Endothelial cell of umbilical vein (primary cell): Measurements from ENCODE around the gene PLEKHG7.

Experiments used
- EZH2 ChIP-seq: IDR thresholded peaks from 2 replicates; pipeline ENCODE4 v1.6.1; 2012; ENCODE audit warnings: borderline replicate concordance, low read depth, mild to moderate bottlenecking, moderate library complexity, low read length, inconsistent platforms; ENCODE audit not compliant: severe bottlenecking
- JUN ChIP-seq: IDR thresholded peaks from 2 replicates; pipeline ENCODE4 v1.6.1; 2011; ENCODE audit warnings: borderline replicate concordance, low read depth; ENCODE audit not compliant: insufficient read length, insufficient read depth
- MYC ChIP-seq: IDR thresholded peaks from one replicate; pipeline ENCODE4 v1.6.1; 2011; ENCODE audit warnings: mild to moderate bottlenecking, low read depth, low read length
- POLR2A ChIP-seq: IDR thresholded peaks from 2 replicates; pipeline ENCODE4 v1.6.1; 2012; ENCODE audit warnings: low read depth, mild to moderate bottlenecking, control low read depth, low read length
- TF ChIP-seq, protein P1 (sequence below), 2 donors: IDR thresholded peaks; 1 replicate in 1 of 2; 2 replicates in 1 of 2; pipeline ENCODE4 v1.5.1; 2011; ENCODE audit warnings: low read length in 2 of 2, mild to moderate bottlenecking in 2 of 2, moderate library complexity in 2 of 2, control low read depth in 1 of 2, inconsistent platforms in 1 of 2, low read depth in 1 of 2; ENCODE audit not compliant: insufficient read depth in 1 of 2; ENCODE audit errors: extremely low read depth in 1 of 2
- TF ChIP-seq, protein P2 (sequence below): IDR thresholded peaks from 2 replicates; pipeline ENCODE4 v1.6.1; 2011; ENCODE audit not compliant: insufficient read depth, insufficient read length

DNA sequence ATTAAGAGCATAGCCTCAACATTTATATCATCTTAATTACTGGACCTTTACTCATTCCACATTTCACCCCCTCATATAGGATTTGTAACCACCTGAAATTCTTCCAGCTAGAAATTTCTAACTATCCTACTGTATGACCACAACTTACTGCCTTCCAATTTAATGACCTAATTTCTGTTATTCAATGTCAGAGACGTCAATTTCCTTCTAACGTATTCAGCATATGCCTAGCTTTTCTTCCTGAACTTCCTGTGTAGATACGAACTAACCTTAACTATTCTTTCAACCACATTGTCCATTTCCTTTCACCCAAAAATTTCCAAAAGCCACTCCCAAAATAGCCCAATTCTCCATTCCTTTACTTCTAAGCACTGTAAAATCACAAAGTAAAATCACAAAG is 118.4 kb downstream of the PLEKHG7 start:
- TF ChIP-seq, protein P1, sequence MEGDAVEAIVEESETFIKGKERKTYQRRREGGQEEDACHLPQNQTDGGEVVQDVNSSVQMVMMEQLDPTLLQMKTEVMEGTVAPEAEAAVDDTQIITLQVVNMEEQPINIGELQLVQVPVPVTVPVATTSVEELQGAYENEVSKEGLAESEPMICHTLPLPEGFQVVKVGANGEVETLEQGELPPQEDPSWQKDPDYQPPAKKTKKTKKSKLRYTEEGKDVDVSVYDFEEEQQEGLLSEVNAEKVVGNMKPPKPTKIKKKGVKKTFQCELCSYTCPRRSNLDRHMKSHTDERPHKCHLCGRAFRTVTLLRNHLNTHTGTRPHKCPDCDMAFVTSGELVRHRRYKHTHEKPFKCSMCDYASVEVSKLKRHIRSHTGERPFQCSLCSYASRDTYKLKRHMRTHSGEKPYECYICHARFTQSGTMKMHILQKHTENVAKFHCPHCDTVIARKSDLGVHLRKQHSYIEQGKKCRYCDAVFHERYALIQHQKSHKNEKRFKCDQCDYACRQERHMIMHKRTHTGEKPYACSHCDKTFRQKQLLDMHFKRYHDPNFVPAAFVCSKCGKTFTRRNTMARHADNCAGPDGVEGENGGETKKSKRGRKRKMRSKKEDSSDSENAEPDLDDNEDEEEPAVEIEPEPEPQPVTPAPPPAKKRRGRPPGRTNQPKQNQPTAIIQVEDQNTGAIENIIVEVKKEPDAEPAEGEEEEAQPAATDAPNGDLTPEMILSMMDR (IDR thresholded peaks at IDR 0.05; ENCODE audit: extremely low read depth in 1 of 2, insufficient read depth in 1 of 2, low read depth in 1 of 2, low read length in 2 of 2) = no peak
- TF ChIP-seq POLR2A = no peak
- TF ChIP-seq JUN = no peak
- TF ChIP-seq, protein P2, sequence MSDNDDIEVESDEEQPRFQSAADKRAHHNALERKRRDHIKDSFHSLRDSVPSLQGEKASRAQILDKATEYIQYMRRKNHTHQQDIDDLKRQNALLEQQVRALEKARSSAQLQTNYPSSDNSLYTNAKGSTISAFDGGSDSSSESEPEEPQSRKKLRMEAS = no peak
- TF ChIP-seq MYC = no peak
- TF ChIP-seq EZH2 = no peak
